H9 (cell line): ENCODE data around the gene MRPS18A. TPM values are rescaled to one million over a fixed set of nuclear protein-coding genes. Genes with fewer than 3 reads are reported as not detected.

Source experiments
- DNase-seq: peaks from one replicate; pipeline ENCODE4 v3.0.0-alpha.2; 2017
- H2AFZ ChIP-seq: one replicate; pipeline ENCODE4 v1.6.1; 2013; ENCODE audit warnings: mild to moderate bottlenecking, low read length, control low read depth, moderate library complexity
- H2AK5ac ChIP-seq: 2 replicates; pipeline ENCODE4 v1.6.1; 2013; ENCODE audit warnings: low read length, control low read depth, mixed read lengths; ENCODE audit not compliant: insufficient read length
- H2BK120ac ChIP-seq: one replicate; pipeline ENCODE4 v1.6.1; 2013; ENCODE audit warnings: low read depth, mild to moderate bottlenecking, low read length, control low read depth, inconsistent platforms; ENCODE audit not compliant: poor library complexity, severe bottlenecking
- H2BK12ac ChIP-seq: 2 replicates; pipeline ENCODE4 v1.6.1; 2013; ENCODE audit warnings: low read length, control low read depth, mixed read lengths, low read depth; ENCODE audit not compliant: insufficient read length
- H2BK15ac ChIP-seq: 2 replicates; pipeline ENCODE4 v1.6.1; 2013; ENCODE audit warnings: low read depth, low read length, control low read depth
- H2BK20ac ChIP-seq: one replicate; pipeline ENCODE4 v1.6.1; 2013; ENCODE audit warnings: low read depth, mild to moderate bottlenecking, low read length, control low read depth, inconsistent platforms; ENCODE audit not compliant: poor library complexity, severe bottlenecking
- H2BK5ac ChIP-seq: 2 replicates; pipeline ENCODE4 v1.6.1; 2013; ENCODE audit warnings: low read length, control low read depth, mixed read lengths; ENCODE audit not compliant: insufficient read length
- H3K14ac ChIP-seq: 2 replicates; pipeline ENCODE4 v1.6.1; 2013; ENCODE audit warnings: low read length, control low read depth; ENCODE audit not compliant: insufficient read depth
- H3K18ac ChIP-seq: 2 replicates; pipeline ENCODE4 v1.6.1; 2013; ENCODE audit warnings: low read depth, mild to moderate bottlenecking, mixed read lengths, low read length, control low read depth; ENCODE audit not compliant: insufficient read length
- H3K23ac ChIP-seq: 2 replicates; pipeline ENCODE4 v1.6.1; 2013; ENCODE audit warnings: low read length, control low read depth, mixed read lengths, low read depth; ENCODE audit not compliant: insufficient read length
- H3K23me2 ChIP-seq: 2 replicates; pipeline ENCODE4 v1.6.1; 2013; ENCODE audit warnings: low read depth, mild to moderate bottlenecking, mixed read lengths, low read length, control low read depth; ENCODE audit not compliant: insufficient read length, poor library complexity, severe bottlenecking
- H3K27ac ChIP-seq: 2 replicates; pipeline ENCODE4 v1.5.1; 2013; ENCODE audit warnings: low read length, control low read depth, mixed read lengths, low read depth; ENCODE audit not compliant: insufficient read length
- H3K27me3 ChIP-seq: 2 replicates; pipeline ENCODE4 v1.6.1; 2013; ENCODE audit warnings: low read length, control low read depth, inconsistent platforms; ENCODE audit not compliant: insufficient read depth
- H3K4ac ChIP-seq: 2 replicates; pipeline ENCODE4 v1.6.1; 2013; ENCODE audit warnings: low read depth, mild to moderate bottlenecking, control low read depth, inconsistent platforms, low read length, moderate library complexity
- H3K4me1 ChIP-seq: 2 replicates; pipeline ENCODE4 v1.6.1; 2013; ENCODE audit warnings: low read length, control low read depth, inconsistent platforms; ENCODE audit not compliant: insufficient read depth
- H3K4me2 ChIP-seq: 2 replicates; pipeline ENCODE4 v1.6.1; 2013; ENCODE audit warnings: low read length, control low read depth, mixed read lengths; ENCODE audit not compliant: insufficient read length, insufficient read depth
- H3K56ac ChIP-seq: 2 replicates; pipeline ENCODE4 v1.6.1; 2013; ENCODE audit warnings: low read depth, mild to moderate bottlenecking, mixed read lengths, low read length, control low read depth; ENCODE audit not compliant: insufficient read length
- H3K79me1 ChIP-seq: 2 replicates; pipeline ENCODE4 v1.6.1; 2013; ENCODE audit warnings: low read depth, mild to moderate bottlenecking, moderate library complexity, low read length, control low read depth, inconsistent platforms; ENCODE audit not compliant: insufficient read depth, poor library complexity, severe bottlenecking
- H3K79me2 ChIP-seq: 2 replicates; pipeline ENCODE4 v1.6.1; 2013; ENCODE audit warnings: low read length, control low read depth, inconsistent platforms; ENCODE audit not compliant: insufficient read depth
- H3K9ac ChIP-seq: 2 replicates; pipeline ENCODE4 v1.6.1; 2013; ENCODE audit warnings: low read length, control low read depth, mixed read lengths; ENCODE audit not compliant: insufficient read length; ENCODE audit errors: extremely low read depth
- H3K9me3 ChIP-seq: one replicate; pipeline ENCODE4 v1.6.1; 2013; ENCODE audit warnings: low read depth, low read length, inconsistent platforms; ENCODE audit not compliant: control insufficient read depth
- H3T11ph ChIP-seq: one replicate; pipeline ENCODE4 v1.6.1; 2013; ENCODE audit warnings: mild to moderate bottlenecking, low read length, control low read depth, inconsistent platforms
- H4K20me1 ChIP-seq: one replicate; pipeline ENCODE4 v1.6.1; 2013; ENCODE audit not compliant: control insufficient read depth, insufficient read length, insufficient read depth
- H4K5ac ChIP-seq: 2 replicates; pipeline ENCODE4 v1.6.1; 2013; ENCODE audit warnings: low read depth, mild to moderate bottlenecking, mixed read lengths, low read length, control low read depth; ENCODE audit not compliant: insufficient read length
- H4K8ac ChIP-seq: replicated peaks from 2 replicates; pipeline ENCODE4 v1.6.1; 2013; ENCODE audit warnings: low read length, control low read depth, mixed read lengths, low read depth; ENCODE audit not compliant: insufficient read length
- H4K91ac ChIP-seq: 2 replicates; pipeline ENCODE4 v1.6.1; 2013; ENCODE audit warnings: low read depth, mild to moderate bottlenecking, moderate library complexity, mixed read lengths, low read length, control low read depth; ENCODE audit not compliant: insufficient read length
- H3K27ac Mint-ChIP-seq, 3 experiments: 2 replicates in 2 of 3; 3 replicates in 1 of 3; pipeline ENCODE4 v1.8.0; 2020 to 2021; ENCODE audit warnings: mixed read lengths in 3 of 3, mild to moderate bottlenecking in 1 of 3, moderate library complexity in 1 of 3
- H3K27me3 Mint-ChIP-seq: 2 replicates; pipeline ENCODE4 v1.8.0; 2021; ENCODE audit warnings: low read depth, mild to moderate bottlenecking, moderate library complexity, mixed read lengths
- H3K36me3 Mint-ChIP-seq, 3 experiments: 2 replicates in 2 of 3; 3 replicates in 1 of 3; pipeline ENCODE4 v1.8.0; 2020 to 2021; ENCODE audit warnings: low read depth in 3 of 3, mixed read lengths in 3 of 3; ENCODE audit not compliant: insufficient read depth in 1 of 3
- H3K4me1 Mint-ChIP-seq, 2 experiments: 2 replicates each; pipeline ENCODE4 v1.8.0; 2020; ENCODE audit warnings: mixed read lengths in 2 of 2
- H3K4me3 Mint-ChIP-seq, 2 experiments: 2 replicates in 1 of 2; 3 replicates in 1 of 2; pipeline ENCODE4 v1.8.0; 2020 to 2021; ENCODE audit warnings: mild to moderate bottlenecking in 2 of 2, mixed read lengths in 2 of 2, moderate library complexity in 1 of 2
- H3K9me3 Mint-ChIP-seq, 2 experiments: 2 replicates in 1 of 2; 3 replicates in 1 of 2; pipeline ENCODE4 v1.8.0; 2020; ENCODE audit warnings: mild to moderate bottlenecking in 2 of 2, mixed read lengths in 2 of 2, moderate library complexity in 1 of 2
- CTCF ChIP-seq: fragments of 200-600 bp; sonication (generic); conservative IDR thresholded peaks from 3 replicates; pipeline ENCODE4 v1.8.0; 2021; ENCODE audit warnings: antibody characterized with exemption, mild to moderate bottlenecking
- WGBS: extraction: QIAGEN DNeasy Blood & Tissue Kit; methylation state at CpG from one replicate; pipeline ENCODE4 v1.1.7; 2013; ENCODE audit warnings: missing lambda C conversion rate, low lambda C conversion rate, mixed read lengths; ENCODE audit not compliant: insufficient read length; ENCODE audit errors: extremely low coverage; 5-methylcytosine and 5-hydroxymethylcytosine counted together
- total RNA-seq: library from RNA; stranded (reverse); gene quantifications from 2 replicates; pipeline ENCODE4 v1.2.1, GENCODE V29; 2021

Gene MRPS18A
- total RNA-seq, 1 experiment from 2014 or later, result 65.1 TPM

GRCh38 chr6:43622541-43622940, 65.0 kb downstream of the MRPS18A start:
- no peak overlapping the region for H3K23ac ChIP-seq
- H3K18ac ChIP-seq, result no peak overlapping the region
- H3K56ac ChIP-seq, result no peak overlapping the region
- H4K8ac ChIP-seq, result no peak overlapping the region
- H3K79me2 ChIP-seq, result no peaks in the 10 kb centered on the region
- no peak overlapping the region for H2BK120ac ChIP-seq
- no peak overlapping the region for H3K14ac ChIP-seq
- no peak overlapping the region for H3T11ph ChIP-seq
- H3K27me3 Mint-ChIP-seq, result no peaks in the 10 kb centered on the region
- no peaks in the 10 kb centered on the region for H3K23me2 ChIP-seq
- no peaks in the 10 kb centered on the region for H4K20me1 ChIP-seq
- H3K27ac Mint-ChIP-seq, result no peak overlapping the region
- H3K9me3 ChIP-seq, result no peaks in the 10 kb centered on the region
- H2BK20ac ChIP-seq, result no peak overlapping the region
- WGBS, result no CpG with 5 or more reads among the region's 10 CpGs
- no peak overlapping the region for H4K5ac ChIP-seq
- peaks cover 6% of the 10 kb centered on the region for H3K79me1 ChIP-seq
- no peak overlapping the region for H4K91ac ChIP-seq
- H3K4me1 Mint-ChIP-seq, result peaks cover under 1 to 8% of the 10 kb centered on the region in 2 experiments; a peak in 3 of 4 replicates
- H3K4ac ChIP-seq, result no peak overlapping the region
- no peak overlapping the region for H2AFZ ChIP-seq
- no peak for DNase-seq
- H2BK5ac ChIP-seq, result no peak overlapping the region
- H3K4me2 ChIP-seq, result no peak overlapping the region
- no peaks in the 10 kb centered on the region for H3K4me1 ChIP-seq
- TF ChIP-seq CTCF, result no peak
- H2BK12ac ChIP-seq, result no peak overlapping the region
- H2AK5ac ChIP-seq, result no peak overlapping the region
- H3K9me3 Mint-ChIP-seq, result no peaks in the 10 kb centered on the region
- H3K27ac ChIP-seq, result no peak overlapping the region
- no peaks in the 10 kb centered on the region for H3K27me3 ChIP-seq
- H2BK15ac ChIP-seq, result no peak overlapping the region
- no peak overlapping the region for H3K9ac ChIP-seq
- no peak overlapping the region for H3K4me3 Mint-ChIP-seq
- peaks cover 47 to 78% (median 75%) of the 10 kb centered on the region in 3 experiments; a peak in 6 of 7 replicates for H3K36me3 Mint-ChIP-seq
